Glutamatergic neuron (in vitro differentiated cells): Measurements from ENCODE around the gene TFIP11. TPM values are rescaled to one million over a fixed set of nuclear protein-coding genes. Genes with fewer than 3 reads are reported as not detected.

Source experiments
- DNase-seq: peaks from one replicate; pipeline ENCODE4 v3.0.0; 2022
- H3K27ac Mint-ChIP-seq: one replicate; pipeline ENCODE4 v1.8.0; 2020; ENCODE audit warnings: mild to moderate bottlenecking, mixed read lengths, inconsistent platforms; ENCODE audit not compliant: unreplicated experiment
- H3K27me3 Mint-ChIP-seq: one replicate; pipeline ENCODE4 v1.8.0; 2020; ENCODE audit warnings: mild to moderate bottlenecking, moderate library complexity, mixed read lengths, inconsistent platforms; ENCODE audit not compliant: unreplicated experiment
- H3K36me3 Mint-ChIP-seq: one replicate; pipeline ENCODE4 v1.8.0; 2020; ENCODE audit warnings: mild to moderate bottlenecking, mixed read lengths, inconsistent platforms; ENCODE audit not compliant: unreplicated experiment
- H3K4me1 Mint-ChIP-seq: one replicate; pipeline ENCODE4 v1.8.0; 2020; ENCODE audit warnings: mild to moderate bottlenecking, low read depth, mixed read lengths, inconsistent platforms; ENCODE audit not compliant: unreplicated experiment
- H3K4me3 Mint-ChIP-seq: one replicate; pipeline ENCODE4 v1.8.0; 2020; ENCODE audit warnings: mild to moderate bottlenecking, mixed read lengths, inconsistent platforms; ENCODE audit not compliant: unreplicated experiment
- H3K9me3 Mint-ChIP-seq: one replicate; pipeline ENCODE4 v1.8.0; 2020; ENCODE audit warnings: mild to moderate bottlenecking, moderate library complexity, mixed read lengths, inconsistent platforms; ENCODE audit not compliant: unreplicated experiment
- CTCF ChIP-seq: fragments of 200-600 bp; sonication (generic); IDR thresholded peaks from one replicate; pipeline ENCODE4 v1.5.0; 2021; ENCODE audit not compliant: partially characterized antibody, unreplicated experiment
- long read RNA-seq: library from polyadenylated mRNA; unstranded; transcript quantifications from one replicate; pipeline ENCODE4 v2.0.0, GENCODE V29; 2020; ENCODE audit not compliant: unreplicated experiment
- total RNA-seq: library from RNA; stranded (reverse); fragmentation: NEBNext Ultra II Directional; extraction: Animal tissue kit (Norgen Biotek cat#: 25700); gene quantifications from one replicate; pipeline ENCODE4 v1.2.1, GENCODE V29; 2021; ENCODE audit not compliant: unreplicated experiment

Gene TFIP11
- 39.9 TPM for total RNA-seq
- long read RNA-seq, transcript TFIP11-204 (15 exons, 3,586 nt), result major isoform, 10 of 17 reads
- long read RNA-seq, partial matches to known transcripts, result 3 of 17 reads
- long read RNA-seq, other reads (novel, unspliced or antisense), result 2 of 17 reads

- Mint-ChIP-seq H3K36me3 (no peaks in the 10 kb centered on the region), H3K4me1 (peaks cover 11% of the 10 kb centered on the region), H3K9me3 (no peaks in the 10 kb centered on the region), H3K27me3 (no peaks in the 10 kb centered on the region), H3K4me3 (peak within 1 kb of the TSS; percentile 99), H3K27ac (peak within 1 kb of the TSS; percentile 97)
- TF ChIP-seq CTCF, result no peak
- peak; percentile 98 for DNase-seq
Measured at GRCh38 chr22:26512149-26512793, at the start of gene TFIP11. TSS of gene TFIP11 (minus strand) at chr22:26512473. CDS start at chr22:26510272, 2,201 bp downstream.

GRCh38 chr22:26561756-26562417, 49.6 kb upstream of the TFIP11 start:
- Mint-ChIP-seq H3K9me3 (no peaks in the 10 kb centered on the region), H3K4me3 (no peak overlapping the region), H3K27me3 (no peaks in the 10 kb centered on the region), H3K27ac (no peak overlapping the region), H3K36me3 (no peaks in the 10 kb centered on the region), H3K4me1 (peaks cover 9% of the 10 kb centered on the region)
- no peak for DNase-seq
- TF ChIP-seq CTCF, result no peak

- Mint-ChIP-seq H3K9me3 (no peaks in the 10 kb centered on the region), H3K4me3 (no peak overlapping the region), H3K27ac (no peak overlapping the region), H3K27me3 (no peaks in the 10 kb centered on the region), H3K36me3 (no peaks in the 10 kb centered on the region), H3K4me1 (peaks cover 9% of the 10 kb centered on the region)
- TF ChIP-seq CTCF, result no peak
- no peak for DNase-seq
Measured at GRCh38 chr22:26559961-26560575, 47.8 kb upstream of the TFIP11 start.

GRCh38 chr22:26558248-26558895, 46.1 kb upstream of the TFIP11 start:
- no peak overlapping the region for H3K27ac Mint-ChIP-seq
- TF ChIP-seq CTCF, result no peak
- DNase-seq, result no peak
- H3K4me1 Mint-ChIP-seq, result peaks cover 9% of the 10 kb centered on the region
- no peaks in the 10 kb centered on the region for H3K9me3 Mint-ChIP-seq
- no peaks in the 10 kb centered on the region for H3K27me3 Mint-ChIP-seq
- H3K4me3 Mint-ChIP-seq, result no peak overlapping the region
- H3K36me3 Mint-ChIP-seq, result no peaks in the 10 kb centered on the region
